Mesenchymal stem cell (in vitro differentiated cells and primary cell): ENCODE data around the gene MYO18B.

Experiments used
- DNase-seq: peaks from one replicate; pipeline ENCODE4 v3.0.0-alpha.2; 2013
- H2AFZ ChIP-seq: one replicate; pipeline ENCODE4 v1.6.1; 2013; ENCODE audit warnings: low read depth, mild to moderate bottlenecking, control low read depth, inconsistent platforms, low read length, moderate library complexity
- H2AK5ac ChIP-seq: 2 replicates; pipeline ENCODE4 v1.6.1; 2013; ENCODE audit warnings: low read length, moderate library complexity, mild to moderate bottlenecking, inconsistent platforms; ENCODE audit not compliant: severe bottlenecking
- H2BK120ac ChIP-seq: one replicate; pipeline ENCODE4 v1.6.1; 2013; ENCODE audit warnings: low read depth, mild to moderate bottlenecking, inconsistent platforms, low read length, moderate library complexity
- H2BK12ac ChIP-seq, 2 experiments: one replicate each; pipeline ENCODE4 v1.6.1; 2013; ENCODE audit warnings: inconsistent platforms in 2 of 2, low read length in 2 of 2, mild to moderate bottlenecking in 2 of 2, moderate library complexity in 2 of 2, control low read depth in 1 of 2
- H2BK15ac ChIP-seq: one replicate; pipeline ENCODE4 v1.6.1; 2013; ENCODE audit warnings: mild to moderate bottlenecking, low read depth, inconsistent platforms; ENCODE audit not compliant: poor library complexity, severe bottlenecking
- H2BK5ac ChIP-seq: 2 replicates; pipeline ENCODE4 v1.6.1; 2013; ENCODE audit warnings: low read depth, mild to moderate bottlenecking, low read length, control low read depth, inconsistent platforms; ENCODE audit not compliant: poor library complexity, severe bottlenecking
- H3K14ac ChIP-seq, 2 experiments: one replicate each; pipeline ENCODE4 v1.6.1; 2013; ENCODE audit warnings: inconsistent platforms in 2 of 2, low read length in 2 of 2, control low read depth in 1 of 2, mild to moderate bottlenecking in 1 of 2, moderate library complexity in 1 of 2
- H3K18ac ChIP-seq, 2 experiments: one replicate each; pipeline ENCODE4 v1.6.1; 2013; ENCODE audit warnings: inconsistent platforms in 2 of 2, low read length in 2 of 2, control low read depth in 1 of 2, low read depth in 1 of 2, mild to moderate bottlenecking in 1 of 2
- H3K23ac ChIP-seq, 2 experiments: one replicate each; pipeline ENCODE4 v1.6.1; 2013; ENCODE audit warnings: inconsistent platforms in 2 of 2, low read length in 2 of 2, mild to moderate bottlenecking in 2 of 2, moderate library complexity in 2 of 2, control low read depth in 1 of 2
- H3K27ac ChIP-seq: 2 replicates; pipeline ENCODE4 v1.5.1; 2013; ENCODE audit warnings: mild to moderate bottlenecking, moderate library complexity, low read length, control low read depth, inconsistent platforms; ENCODE audit not compliant: poor library complexity, severe bottlenecking
- H3K27me3 ChIP-seq, 2 experiments: 2 replicates each; pipeline versions ENCODE4 v1.6.1 to v1.7.0; 2013; ENCODE audit warnings: low read length in 2 of 2, mild to moderate bottlenecking in 2 of 2, moderate library complexity in 2 of 2, control low read depth in 1 of 2, inconsistent platforms in 1 of 2; ENCODE audit not compliant: control insufficient read depth in 1 of 2, insufficient read depth in 1 of 2
- H3K36me3 ChIP-seq, 2 experiments: 2 replicates each; pipeline versions ENCODE4 v1.6.1 to v1.7.0; 2013; ENCODE audit warnings: low read length in 2 of 2, control low read depth in 1 of 2, inconsistent platforms in 1 of 2, low read depth in 1 of 2, mild to moderate bottlenecking in 1 of 2; ENCODE audit not compliant: insufficient read depth in 2 of 2, control insufficient read depth in 1 of 2
- H3K4ac ChIP-seq, 2 experiments: one replicate each; pipeline ENCODE4 v1.6.1; 2013; ENCODE audit warnings: inconsistent platforms in 2 of 2, low read length in 2 of 2, mild to moderate bottlenecking in 2 of 2, moderate library complexity in 2 of 2, control low read depth in 1 of 2, low read depth in 1 of 2
- H3K4me1 ChIP-seq: 2 replicates; pipeline ENCODE4 v1.6.1; 2013; ENCODE audit warnings: low read depth, low read length, control low read depth; ENCODE audit not compliant: control insufficient read depth, insufficient read depth
- H3K4me2 ChIP-seq: 2 replicates; pipeline ENCODE4 v1.6.1; 2013; ENCODE audit warnings: low read length, mild to moderate bottlenecking, inconsistent platforms; ENCODE audit not compliant: poor library complexity, severe bottlenecking
- H3K4me3 ChIP-seq, 2 experiments: 2 replicates each; pipeline versions ENCODE4 v1.5.1 to v1.7.0; 2013; ENCODE audit warnings: low read length in 2 of 2, mild to moderate bottlenecking in 2 of 2, control low read depth in 1 of 2, low read depth in 1 of 2; ENCODE audit not compliant: insufficient read depth in 1 of 2
- H3K79me1 ChIP-seq: replicated peaks from 2 replicates; pipeline ENCODE4 v1.6.1; 2013; ENCODE audit warnings: mild to moderate bottlenecking, control low read depth, low read length, inconsistent platforms; ENCODE audit not compliant: poor library complexity, severe bottlenecking
- H3K9ac ChIP-seq: 2 replicates; pipeline ENCODE4 v1.7.0; 2013; ENCODE audit warnings: mild to moderate bottlenecking, low read length, moderate library complexity
- H3K9me3 ChIP-seq: 2 replicates; pipeline ENCODE4 v1.7.0; 2013; ENCODE audit warnings: mild to moderate bottlenecking, low read length; ENCODE audit not compliant: control insufficient read depth
- H4K8ac ChIP-seq: one replicate; pipeline ENCODE4 v1.6.1; 2013; ENCODE audit warnings: inconsistent platforms, mild to moderate bottlenecking, low read length, moderate library complexity
- H4K91ac ChIP-seq: one replicate; pipeline ENCODE4 v1.6.1; 2013; ENCODE audit warnings: mild to moderate bottlenecking, low read length, inconsistent platforms
- WGBS: methylation state at CpG from one replicate; pipeline ENCODE4 v1.1.7; 2013; ENCODE audit warnings: mixed read lengths; 5-methylcytosine and 5-hydroxymethylcytosine counted together

MYO18B gene

DNA sequence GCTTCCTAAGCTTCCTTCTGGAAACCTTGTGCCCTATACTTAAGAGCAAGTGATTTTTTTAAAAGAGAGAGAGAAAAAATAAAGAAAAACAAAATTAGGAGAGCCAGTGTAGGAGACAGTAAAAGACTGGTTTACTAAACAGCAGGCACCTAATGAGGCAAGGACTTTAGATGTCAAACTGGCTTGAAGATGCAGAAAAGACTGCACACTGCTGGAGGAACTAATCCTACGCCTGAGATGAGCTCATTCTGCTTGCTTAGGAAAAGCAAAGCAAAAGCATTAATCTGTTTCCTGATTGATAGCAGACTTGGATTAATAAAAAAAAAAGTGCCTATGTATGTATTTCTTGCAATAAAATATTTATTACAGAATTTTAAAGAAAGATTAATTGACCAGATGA lies 313.7 kb downstream of the MYO18B start:
- Histone ChIP-seq H2BK12ac (no peak overlapping the region), H2AK5ac (no peak overlapping the region), H2BK120ac (no peak overlapping the region), H3K79me1 (no peaks in the 10 kb centered on the region), H3K4me3 (no peak overlapping the region), H4K8ac (no peak overlapping the region), H3K4me1 (no peaks in the 10 kb centered on the region), H4K91ac (no peak overlapping the region), H3K36me3 (no peaks in the 10 kb centered on the region), H3K23ac (no peak overlapping the region), H2BK15ac (no peak overlapping the region), H3K27ac (no peak overlapping the region), H3K9ac (no peak overlapping the region), H2BK5ac (no peak overlapping the region), H2AFZ (no peak overlapping the region), H3K27me3 (no peaks in the 10 kb centered on the region), H3K4ac (no peak overlapping the region), H3K9me3 (no peaks in the 10 kb centered on the region), H3K18ac (no peak overlapping the region), H3K4me2 (no peak overlapping the region), H3K14ac (no peak overlapping the region)
- 63% methylated on average over 1 of the region's 1 CpG for WGBS
- DNase-seq, result no peak

DNA sequence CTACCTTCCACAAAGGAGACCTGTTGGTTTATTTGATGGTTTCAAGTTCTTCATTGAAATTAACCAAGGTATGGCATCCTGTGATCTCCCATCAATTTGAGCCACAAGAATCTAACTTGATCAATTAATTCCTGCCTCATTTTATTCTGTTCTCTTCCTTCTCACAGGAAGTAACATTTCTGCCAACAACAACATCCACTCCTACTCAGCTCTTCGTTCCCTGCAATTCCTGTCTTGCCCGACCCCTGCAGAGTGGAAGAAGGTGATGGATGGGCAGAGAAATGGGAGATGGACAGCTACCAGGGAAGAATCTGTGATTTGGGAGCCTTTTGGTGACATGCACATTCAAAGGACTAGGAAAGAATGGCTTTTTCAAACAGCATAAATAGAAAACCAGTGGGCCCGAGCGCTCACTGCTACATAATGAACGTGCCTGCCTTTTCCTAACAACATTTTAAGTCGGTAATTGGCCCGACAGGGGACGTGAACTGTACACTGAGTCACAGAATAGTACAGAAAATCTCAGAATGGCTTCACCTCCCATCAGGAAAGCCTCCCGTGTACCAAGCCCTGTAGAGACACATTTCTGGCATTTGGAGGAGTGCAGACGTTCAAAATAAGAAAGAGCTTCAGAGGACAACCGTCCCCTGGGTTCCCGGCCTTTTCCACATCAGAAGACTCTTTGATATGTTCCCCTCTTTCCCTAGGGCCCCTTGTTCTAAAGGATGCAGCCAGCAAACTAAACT lies 314.6 kb downstream of the MYO18B start:
- Histone ChIP-seq H2BK5ac (no peak overlapping the region), H3K18ac (no peak overlapping the region), H2BK12ac (no peak overlapping the region), H2AFZ (no peak overlapping the region), H3K27me3 (no peaks in the 10 kb centered on the region), H2AK5ac (no peak overlapping the region), H3K27ac (no peak overlapping the region), H3K14ac (no peak overlapping the region), H3K23ac (no peak overlapping the region), H3K4me2 (no peak overlapping the region), H3K36me3 (no peaks in the 10 kb centered on the region), H2BK15ac (no peak overlapping the region), H2BK120ac (no peak overlapping the region), H3K79me1 (no peaks in the 10 kb centered on the region), H4K8ac (no peak overlapping the region), H3K4me1 (no peaks in the 10 kb centered on the region), H3K9ac (no peak overlapping the region), H3K4ac (no peak overlapping the region), H3K4me3 (no peak overlapping the region), H4K91ac (no peak overlapping the region), H3K9me3 (no peaks in the 10 kb centered on the region)
- 73% methylated on average over 12 of the region's 12 CpGs for WGBS
- DNase-seq, result no peak

DNA sequence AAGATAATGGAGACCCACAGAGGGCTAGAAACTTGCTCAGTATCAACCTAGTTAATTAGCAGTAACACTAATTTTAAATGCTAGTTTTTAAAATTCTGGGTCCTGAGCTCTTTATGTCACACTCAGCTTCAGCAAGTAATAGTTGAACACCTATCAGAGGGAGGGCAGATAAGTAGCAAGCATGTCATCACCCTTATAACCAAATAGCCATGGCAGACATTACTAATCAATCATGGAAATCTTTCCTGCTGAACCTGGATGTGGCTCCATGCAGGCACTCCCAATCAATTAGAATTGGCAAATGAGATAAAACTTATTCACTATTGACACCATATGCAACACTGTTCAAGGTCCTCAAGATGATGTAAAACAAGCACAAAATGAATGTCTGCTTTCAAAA lies 315.7 kb downstream of the MYO18B start:
- no peak overlapping the region for H3K4ac ChIP-seq
- no peak overlapping the region for H2AK5ac ChIP-seq
- DNase-seq, result no peak
- no peak overlapping the region for H4K8ac ChIP-seq
- H3K4me2 ChIP-seq, result no peak overlapping the region
- H2BK15ac ChIP-seq, result no peak overlapping the region
- no peak overlapping the region for H3K14ac ChIP-seq
- no peak overlapping the region for H2AFZ ChIP-seq
- H2BK120ac ChIP-seq, result no peak overlapping the region
- H2BK5ac ChIP-seq, result no peak overlapping the region
- no peak overlapping the region for H2BK12ac ChIP-seq
- no peak overlapping the region for H3K9ac ChIP-seq
- H3K23ac ChIP-seq, result no peak overlapping the region
- no peak overlapping the region for H3K18ac ChIP-seq
- H3K9me3 ChIP-seq, result no peaks in the 10 kb centered on the region
- no peaks in the 10 kb centered on the region for H3K79me1 ChIP-seq
- no peak overlapping the region for H3K27ac ChIP-seq
- no peaks in the 10 kb centered on the region for H3K27me3 ChIP-seq
- H3K4me3 ChIP-seq, result no peak overlapping the region
- H3K36me3 ChIP-seq, result no peaks in the 10 kb centered on the region
- no peak overlapping the region for H4K91ac ChIP-seq
- H3K4me1 ChIP-seq, result no peaks in the 10 kb centered on the region

DNA sequence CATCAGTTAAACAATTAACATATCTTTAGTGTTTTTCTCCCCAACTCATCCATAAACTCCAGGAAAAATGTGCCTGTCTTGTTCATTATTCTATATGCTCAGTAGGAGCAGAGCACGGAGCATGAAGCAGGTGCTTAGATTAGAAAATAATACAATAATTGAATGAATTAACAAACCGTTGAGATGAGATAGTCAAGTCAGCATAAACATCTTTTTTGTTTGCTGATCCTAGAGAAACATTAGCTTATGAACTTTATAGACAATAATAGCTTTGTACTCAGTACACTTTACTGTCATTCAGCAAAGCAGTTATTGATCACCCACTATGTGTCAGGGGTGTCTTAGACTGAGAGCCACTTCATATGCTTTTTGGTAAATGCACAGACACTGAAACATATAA lies 322.1 kb downstream of the MYO18B start:
- H3K4me1 ChIP-seq, result no peaks in the 10 kb centered on the region
- H3K27me3 ChIP-seq, result peaks cover 0 to 7% of the 10 kb centered on the region in 2 experiments
- no peak overlapping the region for H3K18ac ChIP-seq
- no peaks in the 10 kb centered on the region for H3K79me1 ChIP-seq
- H3K23ac ChIP-seq, result no peak overlapping the region
- WGBS, result 83% methylated on average over 1 of the region's 2 CpGs
- no peak overlapping the region for H3K4me3 ChIP-seq
- H3K9me3 ChIP-seq, result no peaks in the 10 kb centered on the region
- no peak overlapping the region for H2AK5ac ChIP-seq
- H2BK120ac ChIP-seq, result no peak overlapping the region
- H2BK12ac ChIP-seq, result no peak overlapping the region
- no peak overlapping the region for H3K9ac ChIP-seq
- no peak overlapping the region for H4K91ac ChIP-seq
- H3K4me2 ChIP-seq, result no peak overlapping the region
- H2AFZ ChIP-seq, result no peak overlapping the region
- no peak overlapping the region for H4K8ac ChIP-seq
- no peak overlapping the region for H3K14ac ChIP-seq
- no peak overlapping the region for H2BK5ac ChIP-seq
- no peak overlapping the region for H3K4ac ChIP-seq
- H3K27ac ChIP-seq, result no peak overlapping the region
- no peaks in the 10 kb centered on the region for H3K36me3 ChIP-seq
- no peak for DNase-seq
- no peak overlapping the region for H2BK15ac ChIP-seq
